ENCODE data around the gene TSFM.
"Not testable (repeated sequence)": the region's sequence is repeated elsewhere in the genome, so short reads cannot be mapped to it uniquely, and the experiment has no call there.

TSFM gene

GRCh38 chr12:57815177-57816000 lies 32.8 kb downstream of the TSFM start:
- DNase-seq (ENCODE audit: low read depth), result no peak

GRCh38 chr12:57816001-57816854 lies 33.6 kb downstream of the TSFM start:
- no peak for DNase-seq (ENCODE audit: low read depth)

- DNase-seq (ENCODE audit: low read depth), result no peak
Observed at GRCh38 chr12:57816855-57817151, 34.2 kb downstream of the TSFM start.

- no peak for DNase-seq (ENCODE audit: low read depth)
Observed at GRCh38 chr12:57817261-57817989, 34.8 kb downstream of the TSFM start.

GRCh38 chr12:57817990-57818331 lies 35.4 kb downstream of the TSFM start:
- not testable (repeated sequence) for DNase-seq (ENCODE audit: low read depth)

- DNase-seq (ENCODE audit: low read depth), result not testable (repeated sequence)
Observed at GRCh38 chr12:57820119-57820518, 37.5 kb downstream of the TSFM start.

- not testable (repeated sequence) for DNase-seq (ENCODE audit: low read depth)
Observed at GRCh38 chr12:57821015-57821414, 38.4 kb downstream of the TSFM start.

- DNase-seq (ENCODE audit: low read depth), result no peak
Observed at GRCh38 chr12:57821474-57822214, 39.1 kb downstream of the TSFM start.

- no peak for DNase-seq (ENCODE audit: low read depth)
Observed at GRCh38 chr12:57822392-57823130, 40.0 kb downstream of the TSFM start.

GRCh38 chr12:57823131-57823907 lies 40.7 kb downstream of the TSFM start:
- DNase-seq (ENCODE audit: low read depth), result no peak

- DNase-seq (ENCODE audit: low read depth), result no peak
Observed at GRCh38 chr12:57823908-57824640, 41.5 kb downstream of the TSFM start.

GRCh38 chr12:57825451-57825850 lies 42.9 kb downstream of the TSFM start:
- no peak for DNase-seq (ENCODE audit: low read depth)

GRCh38 chr12:57826400-57826799 lies 43.8 kb downstream of the TSFM start:
- DNase-seq (ENCODE audit: low read depth), result no peak

GRCh38 chr12:57826966-57827365 lies 44.4 kb downstream of the TSFM start:
- DNase-seq (ENCODE audit: low read depth), result no peak

- no peak for DNase-seq (ENCODE audit: low read depth)
Observed at GRCh38 chr12:57829025-57829777, 46.6 kb downstream of the TSFM start.

- no peak for DNase-seq (ENCODE audit: low read depth)
Observed at GRCh38 chr12:57830393-57830792, 47.8 kb downstream of the TSFM start.

GRCh38 chr12:57832966-57833365 lies 50.4 kb downstream of the TSFM start:
- DNase-seq (ENCODE audit: low read depth), result no peak

- no peak for DNase-seq (ENCODE audit: low read depth)
Observed at GRCh38 chr12:57833672-57834071, 51.1 kb downstream of the TSFM start.

Data from non-pigmented ciliary epithelial cell (primary cell).